Endothelial cell of umbilical vein (primary cell): ENCODE measurements around the gene TIMP1. TPM values are rescaled to one million over a fixed set of nuclear protein-coding genes. Genes with fewer than 3 reads are reported as not detected.

Experiments used
- BruUV-seq: library from RNA; stranded (reverse); fragments of 400-500 nt; replicated peaks from 2 replicates; lab custom pipeline; 2021; lab: Mats Ljungman, UMichigan
- CTCF ChIA-PET: fragments of 300-600, 350-600 bp; sonication (Branson Sonifier 250); formaldehyde crosslinking; loops from one replicate; lab custom pipeline; 2021; ENCODE audit warnings: antibody characterized with exemption, inconsistent platforms; lab: Charles Lee
- POLR2A ChIA-PET: fragments of 300-600, 350-600 bp; sonication (Branson Sonifier 250); formaldehyde crosslinking; loops from one replicate; lab custom pipeline; 2021; ENCODE audit warnings: antibody characterized with exemption, inconsistent platforms; lab: Charles Lee
- DNase-seq: peaks from one replicate; pipeline ENCODE4 v3.0.0-alpha.2; 2011; ENCODE audit warnings: low read depth, low spot score
- FAIRE-seq: peaks from 2 replicates; lab custom pipeline; 2011; peaks lifted over from hg19 to GRCh38; lab: Jason Lieb, UNC
- H2AFZ ChIP-seq: 2 replicates; pipeline ENCODE4 v1.6.0; 2012; ENCODE audit warnings: low read depth, low read length, control low read depth, inconsistent platforms
- H3K27ac ChIP-seq: 2 replicates; pipeline ENCODE4 v1.5.1; 2011; ENCODE audit warnings: low read depth, mild to moderate bottlenecking, control low read depth, low read length, moderate library complexity; ENCODE audit not compliant: insufficient read depth
- H3K27me3 ChIP-seq, 2 experiments: 2 replicates each; pipeline versions ENCODE4 v1.6.0 to v1.6.1; 2011; ENCODE audit warnings: low read length in 2 of 2, mixed read lengths in 1 of 2; ENCODE audit not compliant: control insufficient read depth in 2 of 2, insufficient read depth in 2 of 2
- H3K36me3 ChIP-seq, 2 experiments: 2 replicates in 1 of 2; 3 replicates in 1 of 2; pipeline ENCODE4 v1.5.1; 2011; ENCODE audit warnings: low read length in 2 of 2, mild to moderate bottlenecking in 1 of 2, moderate library complexity in 1 of 2; ENCODE audit not compliant: control insufficient read depth in 2 of 2, insufficient read depth in 2 of 2; ENCODE audit errors: extremely low read depth in 1 of 2
- H3K4me1 ChIP-seq: 3 replicates; pipeline ENCODE4 v1.5.1; 2011; ENCODE audit warnings: mild to moderate bottlenecking, low read length; ENCODE audit not compliant: control insufficient read depth, insufficient read depth; ENCODE audit errors: extremely low read depth
- H3K4me2 ChIP-seq: 2 replicates; pipeline ENCODE4 v1.6.1; 2011; ENCODE audit warnings: low read length, control low read depth, mixed read lengths; ENCODE audit not compliant: insufficient read depth
- H3K4me3 ChIP-seq, 3 experiments: fragments of 200-600 bp in 1 of 3; sonication (generic), shearing (Covaris generic) in 1 of 3; replicated peaks in 1 of 3; 2 replicates each; pipeline ENCODE4 v1.5.1; 2011 to 2016; ENCODE audit warnings: control low read depth in 3 of 3, low read length in 3 of 3, mild to moderate bottlenecking in 2 of 3, inconsistent platforms in 1 of 3, low read depth in 1 of 3, moderate library complexity in 1 of 3; ENCODE audit not compliant: insufficient read depth in 1 of 3
- H3K79me2 ChIP-seq: 2 replicates; pipeline ENCODE4 v1.6.0; 2012; ENCODE audit warnings: low read length, inconsistent platforms; ENCODE audit not compliant: control insufficient read depth, insufficient read depth
- H3K9ac ChIP-seq: replicated peaks from 2 replicates; pipeline ENCODE3; 2011; ENCODE audit warnings: low read length, control low read depth; ENCODE audit not compliant: insufficient read depth; ENCODE audit errors: extremely low read depth
- H3K9me1 ChIP-seq: replicated peaks from 3 replicates; pipeline ENCODE4 v1.6.0; 2011; ENCODE audit warnings: mild to moderate bottlenecking, low read length; ENCODE audit not compliant: control insufficient read depth, insufficient read depth; ENCODE audit errors: extremely low read depth
- H3K9me3 ChIP-seq: replicated peaks from 2 replicates; pipeline ENCODE4 v1.5.1; 2012; ENCODE audit warnings: low read length, inconsistent platforms; ENCODE audit not compliant: control insufficient read depth, insufficient read depth
- H4K20me1 ChIP-seq: replicated peaks from 2 replicates; pipeline ENCODE3; 2011; ENCODE audit warnings: mild to moderate bottlenecking, low read length; ENCODE audit not compliant: control insufficient read depth, insufficient read depth; ENCODE audit errors: extremely low read depth
- CTCF ChIP-seq, 2 donors: IDR thresholded peaks; 1 replicate in 1 of 2; 2 replicates in 1 of 2; pipeline ENCODE4 v1.5.1; 2011; ENCODE audit warnings: low read length in 2 of 2, mild to moderate bottlenecking in 2 of 2, moderate library complexity in 2 of 2, control low read depth in 1 of 2, inconsistent platforms in 1 of 2, low read depth in 1 of 2; ENCODE audit not compliant: insufficient read depth in 1 of 2; ENCODE audit errors: extremely low read depth in 1 of 2
- EZH2 ChIP-seq: IDR thresholded peaks from 2 replicates; pipeline ENCODE4 v1.6.1; 2012; ENCODE audit warnings: borderline replicate concordance, low read depth, mild to moderate bottlenecking, moderate library complexity, low read length, inconsistent platforms; ENCODE audit not compliant: severe bottlenecking
- FOS ChIP-seq: IDR thresholded peaks from 2 replicates; pipeline ENCODE4 v1.6.1; 2011; ENCODE audit warnings: mild to moderate bottlenecking, low read length, moderate library complexity, borderline replicate concordance; ENCODE audit not compliant: insufficient read depth
- GATA2 ChIP-seq: IDR thresholded peaks from 2 replicates; pipeline ENCODE4 v1.7.0; 2011; ENCODE audit warnings: low read depth, mild to moderate bottlenecking, moderate library complexity, mixed read lengths, low read length; ENCODE audit not compliant: insufficient read length, insufficient read depth
- JUN ChIP-seq: IDR thresholded peaks from 2 replicates; pipeline ENCODE4 v1.6.1; 2011; ENCODE audit warnings: borderline replicate concordance, low read depth; ENCODE audit not compliant: insufficient read length, insufficient read depth
- MAX ChIP-seq: IDR thresholded peaks from 2 replicates; pipeline ENCODE4 v1.6.1; 2011; ENCODE audit not compliant: insufficient read depth, insufficient read length
- MYC ChIP-seq: IDR thresholded peaks from one replicate; pipeline ENCODE4 v1.6.1; 2011; ENCODE audit warnings: mild to moderate bottlenecking, low read depth, low read length
- POLR2AphosphoS5 ChIP-seq: IDR thresholded peaks from 2 replicates; pipeline ENCODE4 v1.6.1; 2012; ENCODE audit warnings: low read depth, mild to moderate bottlenecking, control low read depth, low read length, moderate library complexity; ENCODE audit not compliant: insufficient read depth
- dilution Hi-C: fragments of 300-500 bp; cut with MboI; formaldehyde crosslinking; loops from one replicate; pipeline ENCODE4 v1.15.0; 2019; ENCODE audit warnings: low sequenced_read_pairs; ENCODE audit not compliant: extremely low pct_ligation_motif_present
- intact Hi-C: fragments of 100-400 bp; cut with micrococcal nuclease; formaldehyde crosslinking; loops from one replicate; pipeline ENCODE4 v1.10.0; 2022
- polyA plus RNA-seq, 4 experiments: library from polyadenylated mRNA; depleted of rRNA in 3 of 4; stranded (reverse) in 3 of 4; unstranded in 1 of 4; fragments of >200 nt; gene quantifications; 2 replicates each; pipeline versions ENCODE4 v1.2.1 to v1.2.3, GENCODE V29; 2011 to 2012; ENCODE audit warnings: missing spikeins in 1 of 4
- total RNA-seq: library from RNA; stranded (reverse); gene quantifications from 2 replicates; pipeline ENCODE4 v1.2.3, GENCODE V29; 2021

Gene TIMP1
- total and polyA plus RNA-seq, 2 donors (not counting 3 experiments of a cell fraction or from before 2014, with no cell fraction given) = 124 to 277 TPM

DNA sequence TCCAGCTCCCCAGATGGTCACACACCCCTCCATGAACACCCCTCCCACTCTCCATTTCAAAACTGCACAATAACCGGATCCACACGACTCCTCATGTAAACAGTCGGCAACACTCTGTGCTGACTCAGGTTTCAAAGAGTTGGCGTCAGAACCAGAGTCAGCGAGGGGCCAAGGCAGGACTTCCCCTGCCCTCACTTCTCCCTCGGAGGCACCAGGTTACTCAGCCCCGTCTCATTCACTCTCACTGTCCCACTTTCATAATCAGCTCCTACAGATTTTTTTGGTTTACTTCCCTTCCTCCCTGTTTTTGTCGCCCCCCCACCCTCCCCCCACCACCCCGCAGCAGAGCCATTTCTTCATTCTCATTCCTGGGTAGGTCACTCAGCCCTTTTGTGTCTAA is 2.7 kb upstream of the TIMP1 start:
- H3K9me3 ChIP-seq = no peaks in the 10 kb centered on the region
- peaks cover 3% of the 10 kb centered on the region for H3K79me2 ChIP-seq
- H3K27me3 ChIP-seq = no peaks in the 10 kb centered on the region
- intact Hi-C loops (no loop called here), dilution Hi-C loops (no loop called here)
- no peaks in the 10 kb centered on the region for H4K20me1 ChIP-seq
- H3K9me1 ChIP-seq = no peaks in the 10 kb centered on the region
- ChIA-PET POLR2A (no interaction called here), CTCF (interaction anchor here (2.0 kb wide), 1 partner anchor 11 kb away, joined by 4 read pairs; no protein-coding TSS in a partner anchor)
- H3K36me3 ChIP-seq = no peaks in the 10 kb centered on the region
- H3K9ac ChIP-seq = no peak overlapping the region
- peak; percentile 91 for FAIRE-seq
- peaks cover 24% of the 10 kb centered on the region for H3K4me1 ChIP-seq
- H2AFZ ChIP-seq = no peak overlapping the region
- peak; percentile 56 for DNase-seq
- no TSS peak for BruUV-seq
- H3K4me3 ChIP-seq = no peak overlapping the region
- TF ChIP-seq MYC = no peak
- H3K27ac ChIP-seq = no peak overlapping the region
- no peak overlapping the region for H3K4me2 ChIP-seq

GRCh38 chrX:47583240-47583861 is 1.1 kb downstream of the TIMP1 start:
- Histone ChIP-seq H3K9ac (peak overlapping the region; percentile 4), H3K36me3 (peaks cover 0 to 2% of the 10 kb centered on the region in 2 experiments), H2AFZ (no peak overlapping the region), H3K4me2 (no peak overlapping the region), H3K27me3 (no peaks in the 10 kb centered on the region), H3K4me3 (peak overlapping the region in 1 of 3 experiments; percentile 60), H3K4me1 (peaks cover 28% of the 10 kb centered on the region), H3K9me1 (no peaks in the 10 kb centered on the region), H3K9me3 (no peaks in the 10 kb centered on the region), H3K79me2 (peaks cover 3% of the 10 kb centered on the region), H3K27ac (no peak overlapping the region), H4K20me1 (no peaks in the 10 kb centered on the region)
- FAIRE-seq (no peak), DNase-seq (no peak)
- TSS peak; percentile 25 for BruUV-seq
- no peak for TF ChIP-seq FOS
- no peak for TF ChIP-seq MAX
- TF ChIP-seq JUN = no peak
- no peak for TF ChIP-seq EZH2
- TF ChIP-seq GATA2 = no peak
- no peak for TF ChIP-seq MYC
- no peak for TF ChIP-seq CTCF (IDR thresholded peaks at IDR 0.05; ENCODE audit: extremely low read depth in 1 of 2, insufficient read depth in 1 of 2, low read depth in 1 of 2, low read length in 2 of 2)
- TF ChIP-seq POLR2AphosphoS5 = no peak
- ChIA-PET POLR2A (no interaction called here), CTCF (no interaction called here)
- intact Hi-C loops (loop anchor here (5.0 kb wide), 1 partner anchor 54 kb away; no protein-coding TSS in a partner anchor), dilution Hi-C loops (no loop called here)
